H1 (cell line): Measurements from ENCODE around the gene KLHL30.

Experiments used
- CTCF ChIP-seq, 3 experiments: IDR thresholded peaks; 1 replicate in 2 of 3; 2 replicates in 1 of 3; pipeline versions ENCODE4 v1.5.1 to v1.6.1; 2011; ENCODE audit warnings: low read length in 3 of 3, mild to moderate bottlenecking in 3 of 3, inconsistent platforms in 2 of 3, low read depth in 1 of 3, moderate library complexity in 1 of 3; ENCODE audit not compliant: insufficient read depth in 1 of 3; ENCODE audit errors: control extremely low read depth in 1 of 3
- EZH2 ChIP-seq: fragments of 200-600 bp; sonication (generic); IDR thresholded peaks from 2 replicates; pipeline ENCODE4 v1.7.1; 2012; ENCODE audit warnings: low read depth, mild to moderate bottlenecking, moderate library complexity, low read length, inconsistent platforms; ENCODE audit not compliant: severe bottlenecking
- POLR2A ChIP-seq, 2 experiments: IDR thresholded peaks; 1 replicate in 1 of 2; 2 replicates in 1 of 2; pipeline ENCODE4 v1.6.1; 2011; ENCODE audit warnings: low read depth in 2 of 2, low read length in 2 of 2, mild to moderate bottlenecking in 2 of 2; ENCODE audit errors: control extremely low read depth in 1 of 2
- RXRA ChIP-seq: IDR thresholded peaks from 2 replicates; pipeline ENCODE4 v1.6.1; 2011; ENCODE audit warnings: low read depth, mild to moderate bottlenecking, low read length, moderate library complexity; ENCODE audit not compliant: insufficient read depth
- TCF12 ChIP-seq: IDR thresholded peaks from 2 replicates; pipeline ENCODE4 v1.6.1; 2011; ENCODE audit warnings: low read depth, mild to moderate bottlenecking, low read length

DNA sequence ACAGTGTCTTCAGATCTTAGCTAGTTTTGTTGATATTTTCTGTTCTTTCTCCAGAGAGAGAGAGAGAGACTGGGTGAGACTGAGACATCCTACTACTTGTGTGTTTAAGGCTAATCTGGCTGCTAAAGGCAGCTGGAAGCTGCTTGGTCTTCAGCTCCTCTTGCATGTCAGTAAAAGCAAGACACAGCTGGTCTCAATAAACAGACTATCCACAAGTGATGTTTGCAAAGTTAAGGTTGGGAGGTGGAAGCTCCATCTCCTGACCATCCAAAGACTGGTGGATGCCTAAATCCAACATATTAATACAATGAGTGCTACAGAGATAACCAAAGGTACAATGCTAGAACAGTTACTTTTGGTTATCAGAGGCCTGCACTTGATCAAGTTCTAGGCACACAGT lies 38.1 kb downstream of the KLHL30 start:
- TF ChIP-seq CTCF (IDR thresholded peaks at IDR 0.05; ENCODE audit: control extremely low read depth in 1 of 3, insufficient read depth in 1 of 3, low read depth in 1 of 3, low read length in 3 of 3) (no peak), POLR2A (IDR thresholded peaks at IDR 0.05; ENCODE audit: control extremely low read depth in 1 of 2, low read depth in 2 of 2, low read length in 2 of 2) (no peak), RXRA (no peak), TCF12 (no peak), EZH2 (no peak)
